ENCODE measurements around the gene RPE65.

DNA sequence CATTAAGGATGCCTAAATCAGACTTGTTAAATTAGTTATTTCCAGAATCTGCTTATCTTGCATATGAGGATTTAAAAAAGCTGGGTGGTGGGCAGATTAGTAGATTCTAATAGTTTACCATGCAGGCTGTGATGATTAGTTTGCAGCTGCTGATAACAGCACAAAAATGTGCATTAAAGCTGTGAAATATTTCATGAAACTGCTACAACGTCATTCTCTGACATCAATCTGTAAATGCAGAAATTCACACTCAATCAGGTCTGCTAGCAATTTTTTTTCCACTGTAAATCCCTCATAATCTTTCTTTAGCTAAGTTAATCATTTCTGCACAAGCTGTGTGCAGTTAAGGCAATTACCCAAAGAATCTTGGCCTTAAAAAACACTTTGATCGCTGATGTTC is 9.3 kb upstream of the RPE65 start:
- no peak for TF ChIP-seq ZNF416 (CRISPR knock-in tag; IDR thresholded peaks at IDR 0.05)
- TF ChIP-seq, protein P1, sequence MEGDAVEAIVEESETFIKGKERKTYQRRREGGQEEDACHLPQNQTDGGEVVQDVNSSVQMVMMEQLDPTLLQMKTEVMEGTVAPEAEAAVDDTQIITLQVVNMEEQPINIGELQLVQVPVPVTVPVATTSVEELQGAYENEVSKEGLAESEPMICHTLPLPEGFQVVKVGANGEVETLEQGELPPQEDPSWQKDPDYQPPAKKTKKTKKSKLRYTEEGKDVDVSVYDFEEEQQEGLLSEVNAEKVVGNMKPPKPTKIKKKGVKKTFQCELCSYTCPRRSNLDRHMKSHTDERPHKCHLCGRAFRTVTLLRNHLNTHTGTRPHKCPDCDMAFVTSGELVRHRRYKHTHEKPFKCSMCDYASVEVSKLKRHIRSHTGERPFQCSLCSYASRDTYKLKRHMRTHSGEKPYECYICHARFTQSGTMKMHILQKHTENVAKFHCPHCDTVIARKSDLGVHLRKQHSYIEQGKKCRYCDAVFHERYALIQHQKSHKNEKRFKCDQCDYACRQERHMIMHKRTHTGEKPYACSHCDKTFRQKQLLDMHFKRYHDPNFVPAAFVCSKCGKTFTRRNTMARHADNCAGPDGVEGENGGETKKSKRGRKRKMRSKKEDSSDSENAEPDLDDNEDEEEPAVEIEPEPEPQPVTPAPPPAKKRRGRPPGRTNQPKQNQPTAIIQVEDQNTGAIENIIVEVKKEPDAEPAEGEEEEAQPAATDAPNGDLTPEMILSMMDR (IDR thresholded peaks at IDR 0.05), result no peak
- TF ChIP-seq CREB1 (CRISPR knock-in tag; IDR thresholded peaks at IDR 0.05), result no peak
- TF ChIP-seq MYBL2 (CRISPR knock-in tag; IDR thresholded peaks at IDR 0.05), result no peak
- no peak for TF ChIP-seq ZBTB21 (CRISPR knock-in tag; IDR thresholded peaks at IDR 0.05; ENCODE audit: borderline replicate concordance)
- TF ChIP-seq, protein P2, sequence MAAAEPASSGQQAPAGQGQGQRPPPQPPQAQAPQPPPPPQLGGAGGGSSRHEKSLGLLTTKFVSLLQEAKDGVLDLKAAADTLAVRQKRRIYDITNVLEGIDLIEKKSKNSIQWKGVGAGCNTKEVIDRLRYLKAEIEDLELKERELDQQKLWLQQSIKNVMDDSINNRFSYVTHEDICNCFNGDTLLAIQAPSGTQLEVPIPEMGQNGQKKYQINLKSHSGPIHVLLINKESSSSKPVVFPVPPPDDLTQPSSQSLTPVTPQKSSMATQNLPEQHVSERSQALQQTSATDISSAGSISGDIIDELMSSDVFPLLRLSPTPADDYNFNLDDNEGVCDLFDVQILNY (CRISPR knock-in tag; IDR thresholded peaks at IDR 0.05), result no peak
- no peak for TF ChIP-seq FOXJ3 (CRISPR knock-in tag; IDR thresholded peaks at IDR 0.05; ENCODE audit: borderline replicate concordance)
- no peak for TF ChIP-seq GABPB1 (CRISPR knock-in tag; IDR thresholded peaks at IDR 0.05)
- TF ChIP-seq, protein P3, sequence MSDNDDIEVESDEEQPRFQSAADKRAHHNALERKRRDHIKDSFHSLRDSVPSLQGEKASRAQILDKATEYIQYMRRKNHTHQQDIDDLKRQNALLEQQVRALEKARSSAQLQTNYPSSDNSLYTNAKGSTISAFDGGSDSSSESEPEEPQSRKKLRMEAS (CRISPR knock-in tag; IDR thresholded peaks at IDR 0.05), result no peak
- TF ChIP-seq, protein P4, sequence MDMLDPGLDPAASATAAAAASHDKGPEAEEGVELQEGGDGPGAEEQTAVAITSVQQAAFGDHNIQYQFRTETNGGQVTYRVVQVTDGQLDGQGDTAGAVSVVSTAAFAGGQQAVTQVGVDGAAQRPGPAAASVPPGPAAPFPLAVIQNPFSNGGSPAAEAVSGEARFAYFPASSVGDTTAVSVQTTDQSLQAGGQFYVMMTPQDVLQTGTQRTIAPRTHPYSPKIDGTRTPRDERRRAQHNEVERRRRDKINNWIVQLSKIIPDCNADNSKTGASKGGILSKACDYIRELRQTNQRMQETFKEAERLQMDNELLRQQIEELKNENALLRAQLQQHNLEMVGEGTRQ (CRISPR knock-in tag; IDR thresholded peaks at IDR 0.05), result no peak
- no peak for TF ChIP-seq ZNF317 (CRISPR knock-in tag; IDR thresholded peaks at IDR 0.05; ENCODE audit: borderline replicate concordance, low read depth)
- TF ChIP-seq, protein P5, sequence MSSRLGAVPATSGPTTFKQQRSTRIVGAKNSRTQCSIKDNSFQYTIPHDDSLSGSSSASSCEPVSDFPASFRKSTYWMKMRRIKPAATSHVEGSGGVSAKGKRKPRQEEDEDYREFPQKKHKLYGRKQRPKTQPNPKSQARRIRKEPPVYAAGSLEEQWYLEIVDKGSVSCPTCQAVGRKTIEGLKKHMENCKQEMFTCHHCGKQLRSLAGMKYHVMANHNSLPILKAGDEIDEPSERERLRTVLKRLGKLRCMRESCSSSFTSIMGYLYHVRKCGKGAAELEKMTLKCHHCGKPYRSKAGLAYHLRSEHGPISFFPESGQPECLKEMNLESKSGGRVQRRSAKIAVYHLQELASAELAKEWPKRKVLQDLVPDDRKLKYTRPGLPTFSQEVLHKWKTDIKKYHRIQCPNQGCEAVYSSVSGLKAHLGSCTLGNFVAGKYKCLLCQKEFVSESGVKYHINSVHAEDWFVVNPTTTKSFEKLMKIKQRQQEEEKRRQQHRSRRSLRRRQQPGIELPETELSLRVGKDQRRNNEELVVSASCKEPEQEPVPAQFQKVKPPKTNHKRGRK (CRISPR knock-in tag; IDR thresholded peaks at IDR 0.05; ENCODE audit: borderline replicate concordance), result no peak
- no peak for TF ChIP-seq TCF7 (CRISPR knock-in tag; IDR thresholded peaks at IDR 0.05; ENCODE audit: low read depth)
- no peak for TF ChIP-seq FOXP1 (CRISPR knock-in tag; IDR thresholded peaks at IDR 0.05; ENCODE audit: borderline replicate concordance)

Data from WTC11 (cell line).